UCSD-AML1 (cell line): Measurements from ENCODE around the gene PLEKHH2.
"Not testable (repeated sequence)": the region's sequence is repeated elsewhere in the genome, so short reads cannot be mapped to it uniquely, and the experiment has no call there.

Experiments used
- DNase-seq: peaks from one replicate; lab custom pipeline; 2025; ENCODE audit not compliant: unreplicated experiment; lab: John Stamatoyannopoulos, UW

Gene PLEKHH2

DNA sequence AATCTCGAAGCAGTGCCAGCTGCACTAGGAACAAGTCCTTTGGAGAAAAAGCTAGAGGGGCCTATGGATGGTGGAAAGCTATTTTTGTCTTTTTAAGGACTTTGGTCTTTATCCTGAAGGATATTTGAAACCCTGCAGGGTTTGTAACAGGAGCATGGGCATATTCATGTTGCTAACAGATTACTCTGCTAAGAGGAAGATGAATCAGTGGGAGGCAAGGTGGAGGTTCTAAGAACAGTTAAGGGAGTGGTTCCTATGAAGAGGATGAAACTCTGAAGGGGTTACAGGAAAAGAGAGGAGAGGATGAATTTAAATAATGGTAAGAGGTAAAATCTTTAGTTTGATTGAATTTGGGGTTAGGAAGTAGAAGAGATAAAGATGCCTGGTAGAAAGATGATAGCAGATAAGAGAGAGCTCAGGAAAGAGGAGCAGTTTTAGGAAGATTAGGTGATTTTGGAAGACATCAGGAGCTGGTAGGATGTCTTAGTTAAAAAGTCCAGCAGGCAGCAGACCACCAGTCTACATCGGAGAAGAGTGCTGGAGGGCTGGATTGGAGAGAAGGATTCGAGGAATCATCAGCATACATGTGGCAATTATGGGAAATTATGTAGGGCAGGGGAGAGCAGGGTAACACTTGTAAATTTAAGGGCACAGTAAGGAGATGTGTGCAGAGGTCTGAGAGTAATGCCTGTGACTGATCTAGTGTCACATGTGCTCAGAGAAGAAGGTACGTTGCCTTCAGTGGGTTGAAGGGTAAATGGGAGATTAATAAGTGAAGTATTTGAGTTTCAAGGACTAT is 78.4 kb downstream of the PLEKHH2 start:
- DNase-seq: no peak

DNA sequence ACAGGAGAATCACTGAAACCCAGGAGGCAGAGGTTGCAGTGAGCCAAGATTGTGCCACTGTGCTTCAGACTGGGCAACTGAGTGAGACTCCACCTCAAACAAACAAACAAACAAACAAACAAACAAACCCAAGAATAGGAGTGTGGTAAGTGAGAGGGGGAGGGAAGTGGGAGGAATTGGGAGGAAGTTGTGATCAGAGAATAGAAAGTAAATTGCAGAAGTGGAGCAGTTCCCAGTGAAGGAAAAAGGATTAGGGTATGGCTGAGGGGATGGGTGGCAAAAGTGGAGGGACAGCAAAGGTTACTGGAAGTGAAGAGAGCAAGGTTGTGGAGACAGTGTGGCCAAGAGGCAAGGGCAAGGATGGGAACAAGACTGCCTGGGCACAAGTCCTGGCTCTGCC is 80.3 kb downstream of the PLEKHH2 start:
- no peak for DNase-seq

- no peak for DNase-seq
Observed at GRCh38 chr2:43718530-43719124, 81.6 kb downstream of the PLEKHH2 start.

DNA sequence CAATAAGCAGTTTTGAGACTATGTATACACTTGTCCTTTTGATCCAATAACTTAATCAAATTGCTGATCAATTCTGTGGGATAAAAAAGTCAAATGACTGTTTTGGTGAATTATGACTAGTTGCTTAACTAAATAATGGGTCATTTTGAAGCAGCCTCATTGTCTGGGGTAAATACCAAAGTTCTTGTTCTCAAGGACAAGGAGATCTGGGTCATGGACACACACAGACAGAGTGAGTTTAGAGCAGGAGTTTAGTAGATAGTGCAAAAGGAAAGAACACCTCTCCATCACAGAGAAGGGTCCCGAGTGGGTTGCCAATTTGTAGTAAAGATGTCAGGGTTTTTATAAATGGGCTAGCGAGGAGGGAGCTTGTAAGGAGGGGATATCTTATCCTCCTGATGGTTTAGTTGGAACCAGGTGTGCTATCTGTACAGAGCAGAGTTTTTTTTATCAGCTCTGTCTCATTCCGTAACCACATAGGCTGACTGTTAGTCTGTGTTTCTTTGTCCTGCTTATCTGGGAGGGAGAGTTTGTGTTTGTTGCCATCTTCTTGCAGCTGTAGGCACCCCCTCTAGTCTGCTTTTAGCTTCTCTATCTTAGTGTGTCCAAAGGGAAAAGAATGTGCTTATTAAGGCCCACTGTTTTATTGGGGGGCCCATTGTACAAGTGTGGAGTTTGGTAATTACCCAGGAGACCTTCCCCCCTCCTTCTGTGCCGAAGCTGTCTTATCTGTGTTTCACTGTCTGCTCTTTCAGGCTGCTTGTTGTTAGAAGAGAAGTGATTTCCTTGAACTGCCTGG is 87.9 kb downstream of the PLEKHH2 start:
- no peak for DNase-seq

DNA sequence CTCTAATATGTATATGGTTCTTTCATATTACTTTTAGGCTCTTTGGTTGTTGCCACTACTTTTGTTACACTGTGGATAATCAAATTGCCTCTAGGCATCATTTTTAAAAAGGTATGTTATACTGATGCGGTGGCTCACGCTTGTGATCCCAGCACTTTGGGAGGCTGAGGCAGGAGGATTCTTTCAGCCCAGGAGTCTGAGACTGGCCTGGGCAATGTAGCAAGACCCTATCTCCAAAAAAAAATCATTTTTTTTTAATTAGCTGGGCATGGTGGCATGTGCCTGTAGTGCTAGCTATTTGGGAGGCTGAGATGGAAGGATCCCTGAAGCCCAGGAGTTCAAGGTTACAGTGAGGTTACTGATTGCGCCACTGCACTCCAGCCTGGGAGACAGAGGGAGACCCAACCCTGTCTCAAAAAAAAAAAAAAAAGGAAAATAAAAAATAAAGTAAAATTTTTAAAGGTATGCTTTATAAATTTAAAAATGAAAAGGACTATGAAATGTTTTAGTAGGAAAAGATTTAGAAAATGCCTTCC is 88.7 kb downstream of the PLEKHH2 start:
- no peak for DNase-seq

DNA sequence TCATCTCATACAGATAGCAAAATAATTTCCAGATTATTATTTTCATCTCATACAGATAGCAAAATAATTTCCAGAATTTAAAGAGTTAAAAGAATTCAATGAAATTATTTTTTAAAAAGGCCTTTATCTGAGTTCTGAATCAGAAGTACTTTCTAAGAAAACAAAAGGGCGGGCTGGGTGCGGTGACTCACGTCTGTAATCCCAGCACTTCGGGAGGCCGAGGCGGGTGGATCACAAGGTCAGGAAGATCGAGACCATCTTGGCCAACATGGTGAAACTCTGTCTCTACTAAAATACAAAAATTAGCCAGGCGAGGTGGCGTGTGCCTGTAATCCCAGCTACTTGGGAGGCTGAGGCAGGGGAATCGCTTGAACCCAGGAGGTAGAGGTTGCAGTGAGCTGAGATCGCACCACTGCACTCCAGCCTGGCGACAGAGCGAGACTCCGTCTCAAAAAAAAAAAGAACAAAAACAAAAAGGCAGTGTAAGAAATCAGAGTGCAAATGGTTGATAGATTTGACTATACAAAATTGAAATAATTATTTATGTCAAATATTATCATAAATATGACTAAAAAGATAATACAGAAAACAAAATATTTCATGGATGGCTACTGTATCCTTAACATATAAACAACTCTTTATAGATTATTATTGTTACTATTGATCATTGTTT is 90.0 kb downstream of the PLEKHH2 start:
- not testable (repeated sequence) for DNase-seq

DNA sequence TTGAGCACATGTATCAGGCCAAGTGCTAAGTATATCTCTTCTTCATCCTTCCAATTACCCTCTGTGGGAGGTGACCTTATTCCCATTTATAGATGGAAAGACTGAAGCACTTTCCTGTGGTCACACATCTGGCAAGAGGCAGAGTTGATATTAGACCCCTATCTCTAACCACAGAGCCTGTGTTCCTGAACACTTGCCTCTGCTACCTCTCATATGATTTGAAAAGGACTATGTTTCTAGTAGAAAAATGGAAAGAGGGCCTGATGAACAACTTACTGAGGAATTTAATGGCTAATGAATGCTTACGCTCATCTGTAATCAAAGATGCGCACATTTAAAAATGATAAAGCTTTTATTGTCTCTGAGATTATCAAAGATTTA is 90.6 kb downstream of the PLEKHH2 start:
- no peak for DNase-seq

GRCh38 chr2:43729491-43730174 is 92.6 kb downstream of the PLEKHH2 start:
- no peak for DNase-seq

DNA sequence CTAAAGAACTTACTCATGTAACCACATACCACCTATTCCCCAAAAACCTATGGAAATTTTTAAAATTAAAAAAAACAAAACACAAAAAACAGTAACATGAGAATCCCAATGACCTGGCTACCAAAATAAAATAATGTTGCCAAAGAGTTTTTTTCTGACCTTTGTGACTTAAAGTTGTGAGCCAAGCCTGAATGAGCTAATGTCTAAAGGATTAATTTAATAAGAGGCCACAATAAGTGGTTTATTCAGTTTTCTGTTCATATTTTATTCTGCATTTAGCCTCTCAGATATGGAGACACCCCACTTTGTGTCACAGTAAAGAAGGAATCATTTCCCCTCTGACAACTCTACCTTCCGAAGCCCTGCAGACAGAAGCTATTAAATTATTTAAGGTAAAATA is 94.2 kb downstream of the PLEKHH2 start:
- no peak for DNase-seq

DNA sequence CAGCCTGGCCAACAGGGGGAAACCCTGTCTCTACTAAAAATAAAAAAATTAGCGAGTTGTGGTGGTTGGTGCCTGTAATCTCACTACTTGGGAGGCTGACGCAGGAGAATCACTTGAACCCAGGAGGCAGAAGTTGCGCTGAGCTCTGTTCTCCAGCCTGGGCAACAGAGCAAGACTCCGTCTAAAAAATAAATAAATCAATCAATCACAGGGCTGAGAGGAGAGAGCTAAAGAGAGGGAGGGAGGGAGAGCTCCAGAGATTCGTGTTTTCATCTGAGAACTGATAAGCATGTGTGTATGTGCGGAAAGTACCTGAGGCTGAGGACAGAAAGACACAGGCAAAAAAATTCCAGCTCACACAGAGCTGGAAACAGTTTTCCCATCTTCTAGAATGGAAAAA is 99.6 kb downstream of the PLEKHH2 start:
- DNase-seq: no peak

GRCh38 chr2:43737097-43737854 is 100.2 kb downstream of the PLEKHH2 start:
- no peak for DNase-seq

DNA sequence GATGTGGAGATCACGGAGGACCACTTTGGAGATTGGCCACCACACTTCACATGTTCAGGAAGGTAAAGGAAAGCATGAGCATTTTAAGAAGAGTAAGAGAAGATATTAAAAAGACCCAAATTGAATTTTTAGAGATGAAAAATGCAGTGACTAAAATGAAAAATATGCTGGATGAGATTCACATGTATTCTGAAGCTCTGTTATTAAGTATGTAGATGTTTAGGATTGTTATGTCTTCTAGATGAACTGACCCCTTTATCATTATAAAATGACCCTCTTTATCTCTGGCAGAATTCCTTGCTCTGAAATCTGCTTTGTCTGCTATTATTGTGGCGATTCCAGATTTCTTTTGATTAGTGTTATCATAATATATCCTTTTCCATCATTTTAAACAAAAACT is 100.8 kb downstream of the PLEKHH2 start:
- DNase-seq: no peak

DNA sequence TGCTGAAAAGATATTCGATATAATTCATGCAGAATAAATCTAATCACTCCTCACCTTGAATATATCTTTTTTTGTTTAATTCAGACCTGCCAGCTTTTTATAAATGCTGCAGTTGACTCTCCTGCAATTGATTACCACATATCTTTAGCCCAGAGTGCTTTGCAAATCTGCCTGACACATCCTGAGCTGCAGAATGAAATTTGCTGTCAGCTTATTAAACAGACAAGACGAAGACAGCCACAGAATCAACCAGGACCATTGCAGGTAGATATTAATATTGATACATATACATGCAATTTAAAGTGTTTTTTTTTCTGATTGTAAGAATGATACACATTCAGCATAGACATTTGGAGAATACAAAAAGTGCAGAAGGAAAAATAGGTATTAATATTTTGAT is 101.2 kb downstream of the PLEKHH2 start:
- DNase-seq: no peak

DNA sequence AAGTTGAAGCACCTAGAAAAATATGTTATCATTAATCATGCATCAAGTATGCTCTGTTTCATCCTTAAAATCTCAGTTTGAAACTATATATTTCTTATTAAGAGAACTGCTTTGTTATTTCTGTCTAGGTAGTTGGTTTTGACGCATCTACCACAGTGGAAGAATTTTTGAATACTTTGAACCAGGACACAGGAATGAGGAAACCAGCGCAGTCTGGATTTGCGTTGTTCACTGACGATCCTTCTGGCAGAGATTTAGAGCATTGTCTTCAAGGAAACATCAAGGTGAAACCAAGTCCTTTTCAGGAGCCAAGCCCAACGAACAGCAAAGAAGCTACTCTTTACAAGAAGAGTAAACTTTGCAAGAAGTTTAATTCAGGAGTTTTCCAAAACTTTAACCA is 106.6 kb downstream of the PLEKHH2 start:
- DNase-seq: no peak

DNA sequence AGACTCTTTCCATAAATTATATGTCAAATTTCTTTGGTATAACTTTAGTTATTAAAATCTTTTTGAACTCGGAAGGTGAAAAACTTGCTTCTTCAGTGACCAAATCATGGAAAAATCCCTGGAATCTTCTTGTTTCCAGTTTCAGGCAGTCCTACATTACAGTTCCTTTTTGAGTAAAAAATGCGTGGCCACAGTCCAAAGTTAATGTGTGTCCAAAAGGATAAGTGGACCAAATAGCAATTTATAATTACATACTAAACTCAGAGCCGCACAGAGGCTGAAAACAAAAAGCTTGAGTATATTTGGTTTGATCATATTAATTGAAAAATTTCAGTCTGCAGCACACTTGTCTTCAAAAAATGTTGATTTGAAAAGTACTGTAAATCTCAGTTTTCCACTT is 108.4 kb downstream of the PLEKHH2 start:
- no peak for DNase-seq

GRCh38 chr2:43748333-43748732 is 111.3 kb downstream of the PLEKHH2 start:
- DNase-seq: no peak

- DNase-seq: no peak
Observed at GRCh38 chr2:43749583-43749982, 112.5 kb downstream of the PLEKHH2 start.

GRCh38 chr2:43751476-43751990 is 114.5 kb downstream of the PLEKHH2 start:
- no peak for DNase-seq

- DNase-seq: no peak
Observed at GRCh38 chr2:43752302-43752701, 115.2 kb downstream of the PLEKHH2 start.

DNA sequence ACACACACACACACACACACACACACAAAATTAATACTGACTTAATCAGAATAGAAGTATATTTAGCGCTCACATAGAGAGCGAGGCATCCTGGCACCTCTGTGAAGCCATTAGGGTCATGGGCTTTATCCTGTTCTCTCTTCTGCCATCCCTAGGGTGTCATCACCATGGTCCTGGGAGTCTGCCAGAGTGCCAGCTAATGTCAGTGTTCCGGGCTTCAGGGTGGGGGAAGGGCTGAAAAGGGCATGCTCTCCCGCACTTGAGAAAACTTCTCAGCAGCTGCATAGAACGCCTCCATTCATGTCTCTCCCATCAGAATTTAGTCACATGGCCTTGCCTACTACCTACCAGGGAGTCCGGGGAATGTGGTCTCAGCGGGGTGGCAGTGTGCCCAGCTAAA is 117.1 kb downstream of the PLEKHH2 start:
- no peak for DNase-seq
